Erythroblast (primary cell): Measurements from ENCODE around the gene IQGAP3.
"Not testable (repeated sequence)": the region's sequence is repeated elsewhere in the genome, so short reads cannot be mapped to it uniquely, and the experiment has no call there.

Source experiments
- GATA1 ChIP-seq: IDR thresholded peaks from 2 replicates; pipeline ENCODE4 v1.6.1; 2011; ENCODE audit warnings: low read depth, mild to moderate bottlenecking, control low read depth, low read length, moderate library complexity
- POLR2A ChIP-seq: IDR thresholded peaks from 2 replicates; pipeline ENCODE4 v1.6.1; 2011; ENCODE audit warnings: mild to moderate bottlenecking, low read length

- TF ChIP-seq POLR2A, GATA1: not testable (repeated sequence)
These were observed 35.0 kb upstream of the IQGAP3 start for GRCh38 chr1:156607344-156607743.
